HuH-7 (cell line): ENCODE results near the gene TAF5.
"Not testable (repeated sequence)": the region's sequence is repeated elsewhere in the genome, so short reads cannot be mapped to it uniquely, and the experiment has no call there.

Experiments
- DNase-seq: peaks from one replicate; pipeline ENCODE4 v3.0.0; 2011; ENCODE audit warnings: low spot score

TAF5 gene

DNA sequence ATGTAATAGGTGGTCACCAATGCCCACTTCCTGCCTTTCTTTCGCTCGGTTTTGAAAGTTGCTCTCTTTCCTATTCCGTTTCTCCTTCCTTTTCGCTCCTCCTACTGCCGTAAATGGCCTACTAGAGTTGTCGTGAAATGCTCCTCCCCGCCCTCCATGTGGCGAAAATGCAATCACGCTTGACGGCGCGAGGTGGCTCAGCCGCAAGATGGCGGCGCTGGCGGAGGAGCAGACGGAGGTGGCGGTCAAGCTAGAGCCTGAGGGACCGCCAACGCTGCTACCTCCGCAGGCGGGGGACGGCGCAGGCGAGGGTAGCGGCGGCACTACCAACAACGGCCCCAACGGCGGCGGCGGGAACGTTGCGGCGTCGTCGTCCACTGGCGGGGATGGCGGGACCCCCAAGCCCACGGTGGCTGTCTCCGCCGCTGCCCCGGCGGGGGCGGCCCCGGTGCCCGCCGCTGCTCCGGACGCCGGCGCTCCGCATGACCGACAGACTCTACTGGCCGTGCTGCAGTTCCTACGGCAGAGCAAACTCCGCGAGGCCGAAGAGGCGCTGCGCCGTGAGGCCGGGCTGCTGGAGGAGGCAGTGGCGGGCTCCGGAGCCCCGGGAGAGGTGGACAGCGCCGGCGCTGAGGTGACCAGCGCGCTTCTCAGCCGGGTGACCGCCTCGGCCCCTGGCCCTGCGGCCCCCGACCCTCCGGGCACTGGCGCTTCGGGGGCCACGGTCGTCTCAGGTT is at the start of gene TAF5:
Gene TAF5, plus strand, starts transcription at position 195 of the 737 bp plus-strand sequence. Its CDS starts 14 bp downstream, at position 209.
- peak; percentile 68 for DNase-seq

DNA sequence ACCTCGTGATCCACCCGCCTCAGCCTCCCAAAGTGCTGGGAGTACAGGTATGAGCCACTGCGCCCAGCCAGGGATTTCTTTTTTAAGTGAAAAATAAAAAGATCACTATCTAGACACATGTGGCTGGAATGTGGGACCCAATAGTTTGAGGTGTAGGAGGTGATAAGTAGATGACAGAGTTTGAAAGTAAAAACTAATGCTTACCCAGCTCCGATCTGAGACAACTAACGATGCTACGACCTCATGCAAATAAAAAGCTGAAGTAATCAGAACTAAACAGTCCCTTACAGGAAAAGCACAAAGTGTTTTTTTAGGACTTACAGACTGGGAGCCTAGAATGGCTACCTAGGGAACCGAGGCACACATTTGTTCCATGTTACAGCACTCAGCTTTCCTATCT is 39.9 kb upstream of the TAF5 start:
- DNase-seq, result no peak

DNA sequence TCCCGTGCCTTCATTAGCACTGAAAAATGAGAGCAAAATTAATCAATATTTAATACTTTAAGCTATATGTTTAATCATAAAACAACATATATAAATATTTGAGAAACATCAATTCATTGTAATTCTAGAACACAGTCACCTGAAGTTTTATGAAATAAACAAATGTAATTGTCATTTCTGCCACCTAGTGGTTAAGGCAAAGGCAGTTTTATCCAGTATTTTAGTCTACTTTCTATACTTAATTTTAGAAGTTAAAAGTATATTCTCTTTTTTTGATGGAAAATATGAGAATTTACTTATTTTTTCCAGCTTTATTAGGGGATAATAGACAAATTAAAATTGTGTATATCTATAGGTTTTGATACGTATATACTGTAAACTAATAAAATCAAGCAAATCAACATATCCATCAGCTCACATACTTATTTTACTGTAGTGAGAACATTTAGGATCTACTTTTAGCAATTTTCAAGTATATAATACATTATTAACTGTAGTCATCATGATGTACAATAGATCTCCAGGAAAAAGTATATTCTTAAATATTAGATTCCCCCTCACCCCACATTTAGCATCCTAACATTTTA is 33.7 kb upstream of the TAF5 start:
- no peak for DNase-seq

DNA sequence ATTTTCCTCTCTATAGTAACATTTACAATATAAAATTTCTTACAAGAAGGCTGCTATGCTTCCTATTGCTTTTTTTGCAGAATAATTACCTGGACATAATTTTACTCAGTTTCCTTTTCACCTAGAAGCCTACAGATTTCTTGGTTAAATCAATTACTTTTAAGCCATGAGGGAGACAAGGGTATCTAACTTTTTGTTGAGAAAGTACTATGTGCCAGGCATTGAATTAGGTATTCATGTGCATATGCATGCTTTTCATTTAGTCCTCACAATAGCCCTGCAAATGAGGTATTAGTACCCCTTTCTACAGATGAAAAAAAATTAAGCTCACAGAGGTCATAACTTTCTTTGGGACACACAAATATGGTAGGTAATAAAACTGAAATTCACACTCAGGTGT is 33.2 kb upstream of the TAF5 start:
- no peak for DNase-seq

DNA sequence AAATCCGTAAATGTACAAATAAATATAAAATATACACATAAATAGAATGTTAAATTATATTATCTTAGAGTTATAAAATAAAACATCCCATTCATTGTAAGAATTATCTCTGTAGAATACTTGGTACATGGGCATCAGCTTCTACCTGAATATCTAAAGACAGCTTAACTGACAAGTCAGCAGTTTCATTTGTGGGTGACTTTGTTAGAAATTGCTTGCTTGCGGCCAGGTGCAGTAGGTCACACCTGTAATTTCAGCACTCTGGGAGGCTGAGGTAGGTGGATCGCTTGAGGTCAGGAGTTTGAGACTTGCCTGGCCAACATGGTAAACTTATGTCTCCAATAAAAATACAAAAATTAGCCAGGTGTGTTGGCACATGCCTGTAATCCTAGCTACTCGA is 31.4 kb upstream of the TAF5 start:
- no peak for DNase-seq

DNA sequence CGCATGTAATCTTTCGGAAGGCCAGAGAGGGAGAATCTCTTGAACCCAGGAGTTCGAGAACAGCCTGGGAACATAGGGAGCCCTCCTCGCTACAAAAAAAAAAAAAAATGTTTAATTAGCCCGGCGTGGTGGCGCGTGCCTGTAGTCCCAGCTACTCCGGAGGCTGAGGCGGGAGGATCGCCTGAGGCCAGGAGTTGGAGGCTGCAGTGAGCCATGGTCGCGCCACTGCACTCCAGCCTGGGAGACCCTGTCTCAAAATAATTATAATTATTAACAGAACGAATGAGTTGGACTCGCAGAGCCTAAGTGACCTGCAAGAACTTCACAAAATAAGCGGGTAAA is 17.6 kb upstream of the TAF5 start:
- DNase-seq, result no peak

DNA sequence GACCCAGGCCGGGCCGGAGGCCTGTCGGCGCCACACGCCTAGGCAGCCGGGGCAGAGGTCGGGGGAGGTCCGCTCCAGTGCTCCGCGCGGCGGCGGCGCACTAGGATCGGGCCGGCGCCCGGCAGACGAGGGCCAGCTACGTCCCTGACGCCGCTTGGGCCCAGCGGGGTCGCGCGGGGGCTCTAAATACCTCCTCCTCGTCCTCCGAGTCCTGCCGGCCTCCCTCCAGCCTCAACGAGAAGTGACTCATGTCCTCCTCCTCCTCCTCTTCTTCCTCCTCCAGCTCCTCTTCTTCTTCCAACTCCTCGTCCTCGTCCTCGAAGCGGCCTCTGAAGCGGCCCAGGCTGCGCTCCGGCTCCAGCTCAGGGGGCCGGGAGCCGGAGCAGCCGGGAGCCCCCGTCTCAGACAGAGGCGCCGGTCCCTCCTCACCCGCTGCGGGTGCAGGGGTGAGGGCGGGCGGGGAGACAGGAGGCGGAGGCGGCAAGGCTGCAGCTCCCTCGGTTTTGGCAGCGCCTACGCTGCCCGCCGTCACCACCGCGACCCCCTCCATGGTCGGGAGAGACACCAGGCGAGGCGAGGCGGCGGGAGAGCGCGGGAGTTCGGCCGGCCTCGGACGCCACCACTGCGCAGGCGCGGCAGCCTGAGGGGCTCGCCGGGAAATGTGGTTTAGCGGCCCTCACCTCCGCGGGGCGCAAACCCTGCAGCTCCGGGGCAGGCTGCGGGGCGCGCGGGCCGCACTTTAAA is 17.1 kb upstream of the TAF5 start, which contains the start of gene PCGF6:
Gene PCGF6, minus strand, starts transcription at position 624 of the 744 bp plus-strand sequence. Its CDS starts 74 bp downstream, at position 550.
- DNase-seq, result peak; percentile 90

DNA sequence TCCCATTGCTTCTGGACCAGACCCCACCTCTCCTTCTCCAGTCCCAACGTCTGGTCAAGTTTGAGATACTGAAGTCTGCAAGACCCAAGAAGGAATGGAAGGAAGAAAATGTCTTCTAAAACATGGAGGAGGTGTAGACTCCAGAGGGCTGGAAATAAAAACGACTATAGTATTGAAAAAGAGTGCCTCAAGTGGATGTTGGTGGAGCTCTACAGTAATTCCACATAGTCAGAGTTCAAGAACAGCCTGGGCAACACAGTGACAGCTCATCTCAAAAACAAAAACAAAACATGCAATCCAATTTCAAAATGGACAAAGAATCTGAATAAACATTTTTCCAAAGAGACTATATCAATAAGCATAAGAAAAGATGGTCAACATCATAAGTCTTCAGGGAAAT is 14.5 kb upstream of the TAF5 start:
- peak; percentile 33 for DNase-seq

DNA sequence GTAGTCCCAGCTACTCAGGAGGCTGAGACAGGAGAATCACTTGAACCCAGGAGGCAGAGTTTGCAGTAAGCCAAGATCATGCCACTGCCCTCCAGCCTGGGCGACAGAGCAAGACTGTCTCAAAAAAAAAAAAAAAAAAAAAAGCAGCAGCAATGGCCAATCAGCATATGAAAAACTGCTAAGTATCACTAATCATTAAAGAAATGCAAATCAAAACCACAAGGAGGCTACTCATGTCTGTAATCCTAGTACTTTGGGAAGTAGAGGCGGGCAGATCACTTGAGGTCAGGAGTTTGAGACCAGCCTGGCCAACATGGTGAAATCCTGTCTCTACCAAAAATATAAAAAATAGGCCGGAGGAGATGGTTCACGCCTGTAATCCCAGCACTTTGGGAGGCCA is 13.2 kb upstream of the TAF5 start:
- DNase-seq, result not testable (repeated sequence)

DNA sequence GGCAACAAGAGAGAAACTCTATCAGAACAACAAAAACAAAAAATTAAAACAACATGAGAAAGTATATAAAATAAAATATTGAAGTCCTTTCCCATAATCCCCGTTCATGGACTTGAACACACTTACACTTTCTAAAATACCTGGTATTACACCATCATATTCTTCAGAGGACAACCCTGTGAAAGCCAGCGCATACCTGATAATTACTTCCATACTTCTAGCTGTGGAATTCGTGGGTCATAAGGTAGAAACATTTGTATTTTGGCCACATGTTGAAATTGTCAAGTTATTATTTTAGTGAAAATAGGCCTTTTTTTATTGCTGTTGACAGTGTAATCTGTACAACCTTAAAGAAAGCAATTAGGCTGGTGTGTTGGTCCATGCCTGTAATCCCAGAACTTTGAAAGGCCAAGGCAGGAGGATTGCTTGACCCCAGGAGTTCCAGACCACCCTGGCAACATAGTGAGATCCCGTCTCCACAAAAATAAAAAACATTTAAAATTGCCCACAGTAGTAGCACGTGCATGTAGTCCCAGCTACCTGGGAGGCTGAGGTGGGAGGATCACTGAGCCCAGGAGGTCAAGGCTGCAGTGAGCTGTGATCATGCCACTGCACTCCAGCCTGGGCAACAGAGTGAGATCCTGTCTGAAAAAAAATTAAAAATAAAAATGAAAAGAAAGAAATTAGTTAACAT is 11.7 kb upstream of the TAF5 start:
- DNase-seq, result no peak

DNA sequence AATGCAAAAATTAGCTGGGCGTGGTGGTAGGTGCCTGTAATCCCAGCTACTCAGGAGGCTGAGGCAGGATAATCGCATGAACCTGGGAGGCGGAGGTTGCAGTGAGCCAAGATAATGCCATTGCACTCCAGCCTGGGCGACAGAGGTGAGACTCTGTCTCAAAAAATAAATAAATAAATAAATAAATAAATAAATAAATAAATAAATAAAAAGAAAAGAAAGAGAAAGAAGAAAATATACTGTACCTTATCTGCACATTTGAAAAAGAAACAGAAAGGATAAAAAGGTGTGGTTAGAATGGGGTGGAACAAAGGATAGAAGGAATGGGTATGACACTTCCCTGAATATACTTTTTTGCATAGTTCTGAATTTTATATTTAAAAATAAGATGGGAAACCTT is 8.3 kb upstream of the TAF5 start:
- DNase-seq, result not testable (repeated sequence)

DNA sequence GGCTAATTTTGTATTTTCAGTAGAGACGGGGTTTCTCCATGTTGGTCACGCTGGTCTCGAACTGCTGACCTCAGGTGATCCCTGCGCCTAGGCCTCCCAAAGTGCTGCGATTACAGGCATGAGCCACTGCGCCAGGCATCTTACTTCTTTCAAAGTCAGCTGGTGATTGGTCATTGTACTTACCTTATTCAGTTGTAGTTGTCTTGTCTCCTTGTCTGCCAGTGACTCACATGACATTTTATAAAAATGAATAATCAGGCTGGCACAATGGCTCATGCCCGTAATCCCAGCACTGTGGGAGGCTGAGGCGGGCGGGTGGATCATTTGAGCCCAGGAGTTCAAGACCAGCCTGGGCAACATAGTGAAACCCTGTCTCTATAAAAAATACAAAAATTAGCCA is 7.0 kb upstream of the TAF5 start:
- not testable (repeated sequence) for DNase-seq

DNA sequence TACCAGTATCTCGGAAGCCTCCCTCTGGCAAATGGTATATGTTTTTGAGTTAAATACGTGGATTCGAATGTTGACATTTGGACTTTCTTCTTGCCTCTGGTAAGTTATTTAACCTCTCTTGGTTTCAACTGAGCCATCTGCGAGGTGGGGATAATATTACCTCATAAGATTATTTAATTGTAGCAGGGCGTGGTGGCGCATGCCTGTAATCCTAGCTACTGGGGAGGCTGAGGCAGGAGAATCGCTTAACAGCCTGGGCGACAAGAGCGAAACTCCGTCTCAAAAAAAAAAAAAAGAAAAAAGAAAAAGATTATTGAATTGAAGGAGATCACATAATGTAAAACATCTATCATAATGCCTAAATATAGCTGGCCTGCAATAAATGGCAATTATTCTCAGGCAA is 396 bp upstream of the TAF5 start:
- DNase-seq, result no peak

DNA sequence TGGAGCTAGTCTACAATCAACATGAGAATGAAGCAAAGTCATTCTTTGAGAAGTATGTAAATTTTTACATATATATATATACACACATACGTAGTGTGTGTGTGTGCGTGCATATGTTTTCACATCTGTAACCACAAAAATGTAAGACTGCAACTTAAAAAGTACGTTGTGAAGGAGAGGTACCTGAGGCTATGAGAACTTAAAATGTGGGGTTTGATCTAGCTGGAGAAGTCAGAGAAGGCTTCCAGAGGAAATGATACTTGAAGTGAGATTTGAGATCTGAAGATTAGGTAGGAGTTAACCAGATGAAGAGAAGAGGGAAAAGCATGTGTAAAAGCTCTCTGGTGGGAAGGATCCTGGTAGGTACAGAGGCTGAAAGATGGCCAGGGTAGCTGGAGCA is 5.8 kb downstream of the TAF5 start:
- no peak for DNase-seq

DNA sequence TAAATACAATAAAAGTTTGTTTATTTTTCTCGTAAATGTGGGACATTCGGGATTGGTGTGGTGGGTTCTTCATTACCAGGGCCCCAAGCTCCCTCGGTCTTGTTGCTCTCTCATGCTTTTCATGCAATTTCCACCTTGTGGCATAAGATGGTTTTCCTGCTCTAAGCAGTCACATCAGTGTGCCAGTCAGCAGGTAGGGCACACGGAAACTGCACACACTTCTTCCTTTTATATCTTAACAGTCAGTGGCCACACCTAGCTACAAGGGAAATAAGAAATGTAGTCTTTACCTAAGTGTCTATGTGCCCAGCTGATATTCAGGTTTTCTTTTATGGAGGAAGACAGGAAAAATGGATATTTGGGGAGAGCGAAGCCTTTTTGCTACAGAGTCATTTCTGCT is 6.5 kb downstream of the TAF5 start:
- DNase-seq, result no peak

DNA sequence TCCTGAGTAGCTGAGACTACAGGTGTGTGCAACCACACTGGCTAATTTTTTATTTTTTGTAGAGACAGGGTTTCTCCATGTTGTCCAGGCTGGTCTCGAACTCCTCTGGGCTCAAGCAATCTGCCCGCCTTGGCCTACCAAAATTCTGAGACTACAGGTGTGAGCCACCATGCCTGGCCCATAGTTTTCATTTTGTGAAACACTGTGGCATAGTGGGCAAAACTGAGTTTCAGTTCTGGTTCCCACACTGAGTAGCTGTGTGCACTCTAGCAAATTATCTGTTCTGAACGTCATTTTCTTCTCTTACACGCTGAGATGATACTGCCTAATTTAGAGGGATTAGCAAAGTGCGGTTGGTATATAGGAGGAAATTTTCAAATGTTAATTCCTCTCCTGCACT is 15.0 kb downstream of the TAF5 start:
- no peak for DNase-seq

DNA sequence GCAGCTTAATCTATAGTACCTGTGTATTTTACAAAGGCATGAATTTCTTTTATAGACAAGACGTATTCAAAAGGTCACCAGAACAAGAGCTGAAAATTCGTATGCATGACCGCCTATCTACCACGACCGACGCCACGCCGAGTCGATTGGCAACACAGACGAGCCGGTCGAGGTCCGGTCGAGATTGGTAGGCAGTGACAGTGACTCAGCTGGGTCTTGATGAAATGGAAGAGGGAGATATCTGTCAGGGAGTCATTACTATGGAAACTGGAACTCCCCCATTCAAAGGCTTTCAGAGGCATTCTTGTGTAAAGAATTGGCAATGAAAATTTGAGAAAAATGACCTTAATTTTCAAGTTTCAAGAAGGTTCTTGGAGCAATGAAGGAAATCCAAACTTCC is 26.4 kb downstream of the TAF5 start:
- DNase-seq, result no peak

DNA sequence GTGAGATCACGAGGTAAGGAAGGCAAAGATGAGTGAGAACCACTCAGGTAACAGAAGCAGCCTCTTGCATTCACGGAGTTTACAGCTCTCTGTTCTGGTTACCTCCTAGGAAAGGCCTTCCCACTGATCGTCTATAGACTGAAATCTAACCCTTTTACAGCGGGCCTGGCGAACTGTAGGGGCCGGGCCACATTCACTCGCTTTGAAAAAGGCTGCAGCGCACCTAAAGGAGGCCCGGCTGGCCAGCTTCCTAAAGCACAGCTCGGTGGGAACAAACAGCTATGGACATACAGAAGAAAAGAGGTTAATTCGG is 27.9 kb downstream of the TAF5 start:
- no peak for DNase-seq

DNA sequence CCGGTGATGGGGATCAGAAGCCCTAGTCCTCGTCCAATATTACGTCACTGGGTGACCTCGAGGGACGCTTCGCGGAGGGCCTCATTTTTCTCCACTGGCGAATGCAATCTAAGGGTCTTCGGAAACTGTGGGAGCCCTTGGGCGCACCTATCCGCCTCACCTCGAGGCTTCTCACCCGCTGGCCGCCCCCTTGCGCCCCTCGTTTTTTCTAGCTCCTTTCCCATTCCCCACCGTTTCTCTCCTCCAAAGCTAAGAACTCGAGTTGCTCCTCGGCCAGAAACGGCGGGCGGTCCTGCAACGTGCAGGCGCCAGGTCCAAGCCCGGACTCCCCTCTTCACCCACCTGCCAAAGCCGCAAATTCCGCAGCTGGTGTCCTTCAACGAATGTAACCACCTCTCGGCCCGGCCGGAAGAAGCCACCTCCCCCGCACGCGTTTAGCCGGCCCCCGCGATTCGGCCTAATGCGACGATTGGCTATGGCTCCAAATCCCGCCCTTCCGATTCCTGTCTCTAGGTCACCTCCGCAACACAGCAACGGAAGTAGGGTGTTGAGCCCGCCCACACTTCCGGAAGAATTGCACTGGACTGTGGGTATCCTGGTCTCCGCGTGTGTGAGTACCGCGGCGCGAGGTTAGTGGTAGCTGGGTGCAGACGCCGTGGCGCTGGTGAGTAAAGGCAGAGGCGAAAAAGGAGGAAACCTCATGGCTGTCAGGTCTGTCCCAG is 28.5 kb downstream of the TAF5 start, which contains the start of the genes ATP5MK and PDCD11:
Gene ATP5MK, minus strand, starts transcription at position 409 of the 722 bp plus-strand sequence. CDS start 4,018 bp downstream, outside the sequence.
Gene PDCD11, plus strand, starts transcription at position 560 of the 722 bp plus-strand sequence. CDS start 1,801 bp downstream, outside the sequence.
- peak; percentile 89 for DNase-seq

DNA sequence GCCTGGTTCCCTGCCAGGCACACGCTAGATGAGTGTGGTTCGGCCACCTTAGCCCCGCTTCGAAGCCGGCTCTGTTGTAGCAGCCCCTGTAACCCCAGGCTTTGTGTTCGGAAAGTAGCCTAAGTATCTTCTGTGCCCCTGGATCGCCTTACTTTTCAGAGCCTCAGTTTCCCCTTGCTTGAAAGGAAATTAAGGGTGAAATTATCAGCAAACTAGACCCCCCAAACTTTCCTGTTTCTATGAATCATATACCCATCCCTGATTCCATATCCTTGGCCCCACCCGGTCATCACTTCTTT is 29.0 kb downstream of the TAF5 start:
- no peak for DNase-seq

DNA sequence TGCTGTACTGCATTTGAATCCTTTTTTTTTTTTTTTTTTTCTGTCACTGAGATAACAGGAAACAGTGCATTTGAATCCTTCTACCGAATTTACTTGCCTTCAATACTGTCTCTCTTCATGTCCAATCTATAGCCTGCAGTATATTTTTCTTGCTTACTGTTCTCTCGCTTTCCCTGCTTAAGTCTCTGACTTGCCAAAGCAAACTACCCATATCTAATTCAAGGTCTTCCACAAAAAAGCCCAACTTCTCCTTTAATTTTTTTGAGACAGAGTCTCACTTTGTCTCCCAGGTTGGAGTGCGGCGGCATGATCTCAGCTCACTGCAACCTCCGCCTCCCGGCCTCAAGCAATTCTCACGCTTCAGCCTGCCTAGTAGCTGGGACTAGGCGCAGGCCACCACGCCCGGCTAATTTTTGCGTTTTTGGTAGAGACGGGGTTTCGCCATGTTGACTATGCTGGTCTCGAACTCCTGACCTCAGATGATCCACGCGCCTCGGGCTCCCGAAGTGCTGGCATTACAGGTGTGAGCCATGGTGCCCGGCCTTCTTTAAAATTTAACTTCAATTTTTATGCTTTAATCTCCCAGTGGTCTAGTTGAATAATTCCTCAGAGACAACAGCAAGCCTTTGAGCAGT is 29.5 kb downstream of the TAF5 start:
- no peak for DNase-seq

DNA sequence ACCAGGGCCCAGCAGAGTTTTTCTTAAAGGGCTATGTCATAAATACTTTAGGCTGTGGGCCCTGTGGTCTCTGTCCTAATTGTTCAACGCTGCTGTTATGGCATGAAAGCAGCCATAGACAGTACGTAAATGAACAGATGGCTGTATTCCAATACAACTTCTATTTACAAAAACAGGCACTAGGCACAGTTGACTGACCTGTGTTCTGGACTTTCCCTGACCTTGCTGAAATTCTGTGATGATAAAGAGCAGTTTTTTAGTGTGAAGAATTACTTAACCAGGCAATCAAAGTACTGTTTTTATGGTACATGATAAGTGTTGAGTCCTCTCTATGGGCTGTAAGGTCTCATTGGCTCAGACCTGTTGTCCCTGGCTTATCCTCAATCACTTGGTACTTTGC is 45.8 kb downstream of the TAF5 start:
- DNase-seq, result no peak
